Endothelial cell (in vitro differentiated cells): ENCODE results near the gene PLCG2. TPM values are rescaled to one million over a fixed set of nuclear protein-coding genes. Genes with fewer than 3 reads are reported as not detected.

ENCODE experiments used
- DNase-seq: peaks from one replicate; pipeline ENCODE4 v3.0.0; 2021; ENCODE audit warnings: low spot score
- H3K27ac Mint-ChIP-seq: one replicate; pipeline ENCODE4 v1.8.0; 2021; ENCODE audit warnings: mixed read lengths, inconsistent platforms; ENCODE audit not compliant: unreplicated experiment
- H3K27me3 Mint-ChIP-seq: one replicate; pipeline ENCODE4 v1.8.0; 2021; ENCODE audit warnings: mild to moderate bottlenecking, moderate library complexity, mixed read lengths, inconsistent platforms; ENCODE audit not compliant: unreplicated experiment
- H3K36me3 Mint-ChIP-seq: one replicate; pipeline ENCODE4 v1.8.0; 2021; ENCODE audit warnings: mild to moderate bottlenecking, low read depth, mixed read lengths, inconsistent platforms; ENCODE audit not compliant: unreplicated experiment
- H3K4me1 Mint-ChIP-seq: one replicate; pipeline ENCODE4 v1.8.0; 2021; ENCODE audit warnings: mild to moderate bottlenecking, mixed read lengths, inconsistent platforms; ENCODE audit not compliant: unreplicated experiment
- H3K4me3 Mint-ChIP-seq: one replicate; pipeline ENCODE4 v1.8.0; 2021; ENCODE audit warnings: mild to moderate bottlenecking, mixed read lengths, inconsistent platforms; ENCODE audit not compliant: unreplicated experiment
- H3K9me3 Mint-ChIP-seq: one replicate; pipeline ENCODE4 v1.8.0; 2021; ENCODE audit warnings: mixed read lengths, inconsistent platforms; ENCODE audit not compliant: unreplicated experiment
- total RNA-seq: library from RNA; stranded (reverse); fragmentation: NEBNext Ultra II Directional; extraction: Animal tissue kit (Norgen Biotek cat#: 25700); gene quantifications from one replicate; pipeline ENCODE4 v1.2.1, GENCODE V29; 2021; ENCODE audit not compliant: unreplicated experiment
- TF ChIP-seq, protein P1 (sequence below): fragments of 200-600 bp; sonication (generic); IDR thresholded peaks from one replicate; pipeline ENCODE4 v1.5.0; 2021; ENCODE audit warnings: antibody characterized with exemption; ENCODE audit not compliant: unreplicated experiment

PLCG2 gene
- total RNA-seq, 1 donor from 2014 or later: 103 TPM

DNA sequence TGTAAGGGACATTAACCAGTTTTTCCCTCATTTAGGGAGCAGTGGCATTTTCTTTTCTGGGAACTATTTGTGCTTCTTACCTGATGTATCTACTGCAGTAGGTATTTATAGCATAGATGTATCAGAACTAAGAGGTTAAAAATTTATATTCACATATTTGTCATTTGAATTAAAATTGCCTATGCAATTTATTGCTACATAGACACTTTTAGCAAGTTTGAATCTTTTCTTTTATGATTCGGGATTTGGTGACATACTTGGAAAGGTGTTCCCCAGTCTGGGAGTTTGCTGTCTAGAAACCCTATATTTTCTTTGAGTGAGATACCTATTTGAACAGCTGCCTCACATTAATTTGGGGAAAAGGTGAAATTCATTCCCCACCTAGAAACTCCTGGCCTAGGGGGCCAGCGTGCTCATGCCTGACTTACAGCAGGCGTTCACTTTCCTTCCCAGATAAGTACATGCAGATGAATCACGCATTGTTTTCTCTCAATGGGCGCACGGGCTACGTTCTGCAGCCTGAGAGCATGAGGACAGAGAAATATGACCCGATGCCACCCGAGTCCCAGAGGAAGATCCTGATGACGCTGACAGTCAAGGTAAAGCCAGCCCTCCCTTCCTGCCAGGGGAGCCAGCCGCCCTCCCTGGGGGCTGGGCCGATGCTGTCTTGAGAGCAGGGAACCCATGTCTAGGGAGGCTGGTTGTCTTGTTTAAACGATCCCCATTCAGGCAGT lies 158.4 kb downstream of the PLCG2 start:
- no peak overlapping the region for H3K27ac Mint-ChIP-seq
- DNase-seq: no peak
- no peaks in the 10 kb centered on the region for H3K27me3 Mint-ChIP-seq
- H3K9me3 Mint-ChIP-seq: no peaks in the 10 kb centered on the region
- H3K4me1 Mint-ChIP-seq: no peaks in the 10 kb centered on the region
- H3K36me3 Mint-ChIP-seq: peaks cover 12% of the 10 kb centered on the region
- TF ChIP-seq, protein P1, sequence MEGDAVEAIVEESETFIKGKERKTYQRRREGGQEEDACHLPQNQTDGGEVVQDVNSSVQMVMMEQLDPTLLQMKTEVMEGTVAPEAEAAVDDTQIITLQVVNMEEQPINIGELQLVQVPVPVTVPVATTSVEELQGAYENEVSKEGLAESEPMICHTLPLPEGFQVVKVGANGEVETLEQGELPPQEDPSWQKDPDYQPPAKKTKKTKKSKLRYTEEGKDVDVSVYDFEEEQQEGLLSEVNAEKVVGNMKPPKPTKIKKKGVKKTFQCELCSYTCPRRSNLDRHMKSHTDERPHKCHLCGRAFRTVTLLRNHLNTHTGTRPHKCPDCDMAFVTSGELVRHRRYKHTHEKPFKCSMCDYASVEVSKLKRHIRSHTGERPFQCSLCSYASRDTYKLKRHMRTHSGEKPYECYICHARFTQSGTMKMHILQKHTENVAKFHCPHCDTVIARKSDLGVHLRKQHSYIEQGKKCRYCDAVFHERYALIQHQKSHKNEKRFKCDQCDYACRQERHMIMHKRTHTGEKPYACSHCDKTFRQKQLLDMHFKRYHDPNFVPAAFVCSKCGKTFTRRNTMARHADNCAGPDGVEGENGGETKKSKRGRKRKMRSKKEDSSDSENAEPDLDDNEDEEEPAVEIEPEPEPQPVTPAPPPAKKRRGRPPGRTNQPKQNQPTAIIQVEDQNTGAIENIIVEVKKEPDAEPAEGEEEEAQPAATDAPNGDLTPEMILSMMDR: no peak
- no peak overlapping the region for H3K4me3 Mint-ChIP-seq

DNA sequence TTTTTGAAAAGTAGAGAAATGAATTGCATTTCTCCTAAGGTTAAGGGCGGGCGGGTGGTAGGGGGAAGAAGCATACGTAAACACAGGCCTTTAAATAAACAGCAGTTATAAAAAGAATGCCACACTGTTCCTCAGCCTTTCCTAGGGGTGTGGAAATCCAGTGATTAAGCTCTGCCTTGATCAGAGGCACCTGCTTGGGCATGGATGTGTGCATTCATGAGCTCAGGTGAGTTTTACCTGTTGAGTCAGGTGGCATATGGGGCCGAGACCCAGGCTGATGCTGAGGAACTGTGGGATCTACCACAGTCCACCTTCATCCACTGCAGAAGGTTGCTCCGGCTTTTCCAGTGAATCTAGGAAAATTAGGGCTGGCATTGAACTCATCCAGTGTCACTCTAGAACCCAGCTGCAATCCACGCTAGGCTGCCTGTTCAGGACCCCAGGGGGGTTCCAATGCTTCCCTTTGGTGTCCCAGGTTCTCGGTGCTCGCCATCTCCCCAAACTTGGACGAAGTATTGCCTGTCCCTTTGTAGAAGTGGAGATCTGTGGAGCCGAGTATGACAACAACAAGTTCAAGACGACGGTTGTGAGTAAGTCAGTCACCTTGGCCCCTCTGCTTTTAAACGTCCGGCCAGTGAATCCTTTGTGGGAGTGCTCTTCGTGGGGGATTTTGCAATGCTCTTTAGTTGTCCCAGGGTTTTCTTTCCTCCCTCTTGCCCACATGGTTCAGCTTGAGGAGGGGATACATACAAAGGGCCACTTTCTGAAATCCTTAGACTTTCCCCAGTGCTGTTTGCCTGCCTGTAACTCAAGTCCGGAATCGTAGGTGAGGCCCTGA lies 159.5 kb downstream of the PLCG2 start:
- TF ChIP-seq, protein P1: no peak
- H3K4me1 Mint-ChIP-seq: no peaks in the 10 kb centered on the region
- peak overlapping the region; percentile 57 for H3K27ac Mint-ChIP-seq
- H3K4me3 Mint-ChIP-seq: no peak overlapping the region
- no peaks in the 10 kb centered on the region for H3K9me3 Mint-ChIP-seq
- no peaks in the 10 kb centered on the region for H3K27me3 Mint-ChIP-seq
- peaks cover 12% of the 10 kb centered on the region for H3K36me3 Mint-ChIP-seq
- no peak for DNase-seq

DNA sequence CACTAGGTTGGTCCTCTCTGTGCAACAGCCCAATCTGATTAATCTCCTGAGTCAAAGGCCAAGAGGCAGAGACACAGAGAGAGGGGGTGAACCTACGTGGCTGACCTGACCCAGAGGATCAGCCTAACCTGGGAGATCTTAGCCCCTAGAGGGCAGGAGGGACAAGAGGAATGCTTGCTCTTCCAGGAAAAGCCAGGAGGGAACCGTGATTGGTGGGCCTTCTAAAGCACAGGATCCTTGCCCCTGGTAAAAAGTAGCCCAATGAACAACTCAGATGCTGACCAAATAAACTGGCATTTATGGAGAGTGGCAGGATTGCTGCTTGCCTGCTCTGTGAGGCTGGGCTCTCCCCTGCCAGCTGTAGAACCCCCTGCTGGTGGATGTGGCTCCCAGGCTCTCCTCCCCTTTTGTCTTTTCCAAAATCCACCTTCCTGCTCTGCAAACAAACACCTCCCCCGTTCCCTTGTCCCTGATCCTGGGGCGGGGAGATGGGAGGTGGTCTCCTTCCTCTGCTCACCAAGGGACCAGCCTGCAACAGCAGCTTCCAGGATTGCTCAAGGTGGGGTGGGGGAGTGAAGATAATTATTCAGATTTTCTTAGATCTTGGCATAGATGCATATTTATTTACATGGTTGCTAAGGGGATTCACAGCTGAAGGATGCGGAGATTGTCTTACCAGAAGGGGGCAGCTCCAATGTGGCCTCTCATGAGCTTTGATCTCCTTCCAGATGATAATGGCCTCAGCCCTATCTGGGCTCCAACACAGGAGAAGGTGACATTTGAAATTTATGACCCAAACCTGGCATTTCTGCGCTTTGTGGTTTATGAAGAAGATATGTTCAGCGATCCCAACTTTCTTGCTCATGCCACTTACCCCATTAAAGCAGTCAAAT lies 160.3 kb downstream of the PLCG2 start:
- Mint-ChIP-seq H3K4me1 (no peaks in the 10 kb centered on the region), H3K9me3 (no peaks in the 10 kb centered on the region), H3K27ac (peak overlapping the region; percentile 57), H3K36me3 (peaks cover 13% of the 10 kb centered on the region), H3K4me3 (no peak overlapping the region), H3K27me3 (no peaks in the 10 kb centered on the region)
- TF ChIP-seq, protein P1: no peak
- peak; percentile 26 for DNase-seq

DNA sequence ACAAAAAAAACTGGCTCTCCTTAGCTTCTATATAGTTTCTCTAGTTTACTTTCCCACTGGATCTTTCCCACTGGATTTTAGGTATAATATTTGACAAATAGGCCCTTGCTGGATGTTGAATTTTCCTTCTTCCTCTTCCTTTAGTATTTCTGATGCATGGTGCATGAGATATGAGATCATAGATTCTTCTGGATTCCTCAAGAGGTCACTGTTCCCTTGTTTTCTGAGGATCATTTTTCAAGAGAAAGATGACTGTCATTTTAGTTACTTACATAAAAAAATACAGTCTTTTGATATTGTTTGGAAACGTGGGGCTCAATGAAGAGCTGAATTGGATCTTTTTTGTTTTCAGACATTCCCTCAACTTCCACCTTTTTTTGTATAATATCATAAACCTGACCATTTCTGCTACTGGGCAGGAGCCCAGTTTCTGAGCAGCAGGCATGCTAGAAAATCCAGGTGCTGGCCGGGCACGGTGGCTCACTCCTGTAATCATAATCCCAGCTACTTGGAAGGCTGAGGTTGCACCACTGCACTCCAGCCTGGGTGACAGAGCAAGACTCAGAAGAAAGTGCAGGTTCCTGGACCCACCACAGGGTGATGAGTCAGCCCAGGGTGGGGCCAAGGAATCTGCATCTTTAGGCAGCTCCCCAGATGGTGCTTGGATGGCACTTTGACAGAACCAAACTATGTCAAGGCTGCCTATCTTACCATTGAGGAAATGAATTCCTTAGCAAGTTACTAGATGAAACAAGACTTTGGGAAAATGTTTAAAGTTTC lies 161.9 kb downstream of the PLCG2 start:
- Mint-ChIP-seq H3K27me3 (no peaks in the 10 kb centered on the region), H3K36me3 (peaks cover 12% of the 10 kb centered on the region), H3K4me3 (no peak overlapping the region), H3K4me1 (no peaks in the 10 kb centered on the region), H3K27ac (no peak overlapping the region), H3K9me3 (no peaks in the 10 kb centered on the region)
- no peak for DNase-seq
- TF ChIP-seq, protein P1: peak; percentile 52
